Smooth muscle cell (in vitro differentiated cells): ENCODE data around the gene SEC61B. TPM values are rescaled to one million over a fixed set of nuclear protein-coding genes. Genes with fewer than 3 reads are reported as not detected.

ENCODE experiments used
- DNase-seq: peaks from one replicate; lab custom pipeline; 2025; ENCODE audit not compliant: unreplicated experiment; lab: John Stamatoyannopoulos, UW
- H2AFZ ChIP-seq: fragments of 200-600 bp; sonication (generic); 2 replicates; pipeline ENCODE4 v1.6.0; 2016; ENCODE audit warnings: antibody characterized with exemption, low read depth, mild to moderate bottlenecking
- H3F3A ChIP-seq: fragments of 200-600 bp; sonication (generic); 2 replicates; pipeline ENCODE4 v1.6.0; 2017; ENCODE audit warnings: antibody characterized with exemption, low read depth
- H3K27ac ChIP-seq: fragments of 200-600 bp; sonication (generic); 2 replicates; pipeline ENCODE4 v1.5.1; 2016; ENCODE audit warnings: low read depth, mild to moderate bottlenecking
- H3K27me3 ChIP-seq: fragments of 200-600 bp; sonication (generic); 2 replicates; pipeline ENCODE4 v1.6.1; 2016; ENCODE audit warnings: low read depth, mild to moderate bottlenecking
- H3K36me3 ChIP-seq: fragments of 200-600 bp; sonication (generic); 2 replicates; pipeline ENCODE4 v1.5.1; 2016; ENCODE audit warnings: low read depth
- H3K4me1 ChIP-seq: fragments of 200-600 bp; sonication (generic); 2 replicates; pipeline ENCODE4 v1.5.1; 2016; ENCODE audit warnings: low read depth
- H3K4me2 ChIP-seq: fragments of 200-600 bp; sonication (generic); 2 replicates; pipeline ENCODE4 v1.6.0; 2016; ENCODE audit warnings: mild to moderate bottlenecking
- H3K4me3 ChIP-seq: fragments of 200-600 bp; sonication (generic); 2 replicates; pipeline ENCODE4 v1.5.1; 2016; ENCODE audit warnings: mild to moderate bottlenecking
- H3K79me2 ChIP-seq: fragments of 200-600 bp; sonication (generic); 2 replicates; pipeline ENCODE4 v1.6.0; 2016; ENCODE audit warnings: low read depth, mild to moderate bottlenecking
- H3K9ac ChIP-seq: fragments of 200-600 bp; sonication (generic); 2 replicates; pipeline ENCODE4 v1.6.0; 2016; ENCODE audit warnings: low read depth
- H3K9me3 ChIP-seq: fragments of 200-600 bp; sonication (generic); replicated peaks from 2 replicates; pipeline ENCODE4 v1.5.1; 2016; ENCODE audit warnings: low read depth
- H4K20me1 ChIP-seq: fragments of 200-600 bp; sonication (generic); 2 replicates; pipeline ENCODE4 v1.6.0; 2016; ENCODE audit warnings: low read depth
- WGBS: methylation state at CpG from one replicate; pipeline ENCODE4 v1.1.7; 2016; ENCODE audit warnings: low lambda C conversion rate; 5-methylcytosine and 5-hydroxymethylcytosine counted together
- polyA plus RNA-seq: library from polyadenylated mRNA; unstranded; fragments of >200 nt; fragmentation: Nextera tagmentation; extraction: Ambion mirVana; gene quantifications from 2 replicates; pipeline ENCODE4 v1.2.1, GENCODE V29; 2016
- total RNA-seq: library from RNA; depleted of rRNA; stranded (reverse); fragments of >200 nt; gene quantifications from 2 replicates; pipeline ENCODE4 v1.2.3, GENCODE V29; 2014
- TF ChIP-seq, protein P1 (sequence below): fragments of 200-600 bp; sonication (generic); IDR thresholded peaks from 2 replicates; pipeline ENCODE4 v1.5.1; 2017; ENCODE audit warnings: borderline replicate concordance, mild to moderate bottlenecking, antibody characterized with exemption; ENCODE audit not compliant: insufficient read depth, poor library complexity, severe bottlenecking

SEC61B gene
- total and polyA plus RNA-seq, 2 experiments from 2014 or later = 385 to 549 TPM

GRCh38 chr9:99189887-99190596 is 32.0 kb upstream of the SEC61B start:
- Histone ChIP-seq H2AFZ (no peak overlapping the region), H3K4me2 (no peak overlapping the region), H3F3A (no peaks in the 10 kb centered on the region), H3K27me3 (peaks cover 5% of the 10 kb centered on the region), H3K36me3 (no peaks in the 10 kb centered on the region), H4K20me1 (no peaks in the 10 kb centered on the region), H3K9ac (no peak overlapping the region), H3K27ac (no peak overlapping the region), H3K4me1 (no peaks in the 10 kb centered on the region), H3K79me2 (no peaks in the 10 kb centered on the region), H3K9me3 (no peaks in the 10 kb centered on the region), H3K4me3 (no peak overlapping the region)
- TF ChIP-seq, protein P1, sequence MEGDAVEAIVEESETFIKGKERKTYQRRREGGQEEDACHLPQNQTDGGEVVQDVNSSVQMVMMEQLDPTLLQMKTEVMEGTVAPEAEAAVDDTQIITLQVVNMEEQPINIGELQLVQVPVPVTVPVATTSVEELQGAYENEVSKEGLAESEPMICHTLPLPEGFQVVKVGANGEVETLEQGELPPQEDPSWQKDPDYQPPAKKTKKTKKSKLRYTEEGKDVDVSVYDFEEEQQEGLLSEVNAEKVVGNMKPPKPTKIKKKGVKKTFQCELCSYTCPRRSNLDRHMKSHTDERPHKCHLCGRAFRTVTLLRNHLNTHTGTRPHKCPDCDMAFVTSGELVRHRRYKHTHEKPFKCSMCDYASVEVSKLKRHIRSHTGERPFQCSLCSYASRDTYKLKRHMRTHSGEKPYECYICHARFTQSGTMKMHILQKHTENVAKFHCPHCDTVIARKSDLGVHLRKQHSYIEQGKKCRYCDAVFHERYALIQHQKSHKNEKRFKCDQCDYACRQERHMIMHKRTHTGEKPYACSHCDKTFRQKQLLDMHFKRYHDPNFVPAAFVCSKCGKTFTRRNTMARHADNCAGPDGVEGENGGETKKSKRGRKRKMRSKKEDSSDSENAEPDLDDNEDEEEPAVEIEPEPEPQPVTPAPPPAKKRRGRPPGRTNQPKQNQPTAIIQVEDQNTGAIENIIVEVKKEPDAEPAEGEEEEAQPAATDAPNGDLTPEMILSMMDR = no peak
- no peak for DNase-seq
- WGBS = 93% methylated on average over 8 of the region's 8 CpGs

DNA sequence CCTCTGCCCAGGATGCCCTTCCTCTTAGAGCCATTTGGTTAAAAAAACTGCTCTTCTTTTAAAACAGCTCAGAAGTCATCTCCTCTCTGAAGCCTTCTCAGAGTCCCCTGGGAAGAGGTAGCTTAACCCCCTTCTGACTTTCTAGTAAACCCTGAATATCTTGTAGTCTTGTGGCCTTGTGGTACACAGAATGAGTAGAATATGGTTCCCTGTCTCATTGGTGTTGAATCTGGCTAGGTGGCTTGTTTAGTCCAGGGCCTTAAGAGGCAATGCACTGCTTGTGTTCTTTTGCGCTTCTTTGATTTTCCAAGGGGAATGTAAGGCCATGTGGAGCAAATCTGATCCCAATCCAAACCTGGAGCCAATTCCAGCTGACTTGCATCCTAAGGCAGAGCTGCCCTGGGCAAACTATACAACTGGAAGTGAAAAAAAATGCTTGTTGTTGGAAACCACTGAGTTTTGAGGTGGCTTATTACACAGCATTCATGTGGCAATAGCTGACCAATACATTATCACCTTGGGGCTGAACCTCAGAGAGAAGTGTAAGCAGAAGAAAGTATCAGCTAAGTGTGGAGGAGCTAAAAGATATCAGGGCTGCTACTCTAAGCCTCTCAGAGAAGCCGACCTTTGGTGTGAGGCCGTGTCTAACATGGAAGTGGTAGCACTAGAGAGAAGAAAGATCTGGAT is 31.3 kb upstream of the SEC61B start:
- H3K27ac ChIP-seq = no peak overlapping the region
- no peaks in the 10 kb centered on the region for H3K79me2 ChIP-seq
- no peak for DNase-seq
- no peaks in the 10 kb centered on the region for H4K20me1 ChIP-seq
- H2AFZ ChIP-seq = no peak overlapping the region
- 94% methylated on average over 3 of the region's 3 CpGs for WGBS
- no peak overlapping the region for H3K9ac ChIP-seq
- no peak overlapping the region for H3K4me2 ChIP-seq
- H3K4me3 ChIP-seq = no peak overlapping the region
- no peaks in the 10 kb centered on the region for H3K9me3 ChIP-seq
- no peaks in the 10 kb centered on the region for H3F3A ChIP-seq
- H3K36me3 ChIP-seq = no peaks in the 10 kb centered on the region
- H3K4me1 ChIP-seq = no peaks in the 10 kb centered on the region
- peaks cover 5% of the 10 kb centered on the region for H3K27me3 ChIP-seq
- TF ChIP-seq, protein P1 = no peak

DNA sequence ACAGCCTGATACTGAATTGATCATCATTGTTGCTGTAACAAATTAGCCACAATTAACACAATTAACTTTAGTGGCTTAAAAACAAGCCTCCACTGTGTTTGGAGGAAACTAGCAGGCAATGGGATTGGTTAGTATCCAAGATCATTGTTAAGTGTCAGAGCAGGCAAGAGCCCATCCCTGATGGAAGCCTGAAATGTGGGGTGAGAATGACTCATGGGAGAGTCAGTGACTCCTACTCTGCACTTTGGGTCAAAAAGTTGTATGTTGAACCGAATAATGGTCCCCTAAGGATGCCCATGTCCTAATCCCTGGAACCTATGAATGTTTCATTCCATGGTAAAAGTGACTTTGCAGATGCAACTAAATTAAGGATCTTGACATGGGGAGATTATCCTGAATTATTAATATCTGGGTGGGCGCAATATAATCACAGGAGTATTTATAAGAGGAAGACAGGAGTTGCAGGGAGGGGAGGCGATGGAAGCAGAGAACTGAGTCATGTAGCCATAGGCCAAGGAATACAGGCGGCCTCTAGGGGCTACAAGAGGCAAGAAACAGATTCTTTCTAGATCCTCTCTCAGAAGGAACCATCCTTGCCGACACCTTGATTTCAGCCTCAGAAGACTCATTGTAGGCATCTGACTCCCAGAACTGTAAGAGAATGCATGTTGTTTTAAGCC is 29.2 kb upstream of the SEC61B start:
- no peak for DNase-seq
- no peak overlapping the region for H2AFZ ChIP-seq
- WGBS = 77% methylated on average over 5 of the region's 5 CpGs
- no peaks in the 10 kb centered on the region for H3F3A ChIP-seq
- H3K36me3 ChIP-seq = no peaks in the 10 kb centered on the region
- H3K27me3 ChIP-seq = no peaks in the 10 kb centered on the region
- no peak overlapping the region for H3K4me3 ChIP-seq
- TF ChIP-seq, protein P1 = no peak
- no peaks in the 10 kb centered on the region for H3K79me2 ChIP-seq
- no peak overlapping the region for H3K9ac ChIP-seq
- H3K9me3 ChIP-seq = no peaks in the 10 kb centered on the region
- no peak overlapping the region for H3K4me2 ChIP-seq
- H4K20me1 ChIP-seq = no peaks in the 10 kb centered on the region
- no peaks in the 10 kb centered on the region for H3K4me1 ChIP-seq
- H3K27ac ChIP-seq = no peak overlapping the region
